T-cell (primary cell): ENCODE results near the gene PHF21A. TPM values are rescaled to one million over a fixed set of nuclear protein-coding genes. Genes with fewer than 3 reads are reported as not detected.

Experiments
- ATAC-seq, 4 experiments: fragments of 200-7000 bp in 3 of 4; fragments of 150-1000 bp in 1 of 4; cut with Tn5 transposase; replicated peaks in 1 of 4; 1 replicate in 3 of 4; 2 replicates in 1 of 4; pipeline ENCODE4 v1.10.0; 2021; ENCODE audit warnings: moderate library complexity in 3 of 4, mild to moderate bottlenecking in 2 of 4, moderate number of reproducible peaks in 1 of 4
- CTCF ChIA-PET, 2 donors: fragments of 300-600 bp; sonication (Branson Sonifier 250); formaldehyde crosslinking; loops; one replicate each; lab custom pipeline; 2022; ENCODE audit warnings: antibody characterized with exemption in 2 of 2; lab: Charles Lee
- POLR2A ChIA-PET, 2 donors: fragments of 300-600 bp; sonication (Branson Sonifier 250); formaldehyde crosslinking; loops; one replicate each; lab custom pipeline; 2022; ENCODE audit warnings: antibody characterized with exemption in 2 of 2; lab: Charles Lee
- DNase-seq, 35 experiments: peaks; one replicate each; pipeline versions ENCODE4 v3.0.0 to v3.0.0-alpha.2; 2013 to 2023
- H3K27ac ChIP-seq: one replicate; pipeline ENCODE4 v1.5.1; 2013; ENCODE audit warnings: low read length
- H3K27me3 ChIP-seq, 2 experiments: replicated peaks in 1 of 2; 1 replicate in 1 of 2; 2 replicates in 1 of 2; pipeline versions ENCODE4 v1.6.1 to v1.7.0; 2013; ENCODE audit warnings: low read length in 1 of 2, mixed read lengths in 1 of 2; ENCODE audit not compliant: control insufficient read depth in 2 of 2, insufficient read depth in 2 of 2; ENCODE audit errors: extremely low read depth in 1 of 2
- H3K36me3 ChIP-seq, 2 donors: 1 replicate in 1 of 2; 2 replicates in 1 of 2; pipeline versions ENCODE4 v1.6.1 to v1.7.0; 2013; ENCODE audit warnings: low read length in 1 of 2; ENCODE audit not compliant: control insufficient read depth in 2 of 2, insufficient read depth in 1 of 2; ENCODE audit errors: extremely low read depth in 1 of 2
- H3K4me1 ChIP-seq, 2 experiments: 1 replicate in 1 of 2; 2 replicates in 1 of 2; pipeline versions ENCODE4 v1.6.1 to v1.7.0; 2013; ENCODE audit warnings: low read length in 2 of 2, mixed read lengths in 1 of 2; ENCODE audit not compliant: insufficient read depth in 2 of 2, control insufficient read depth in 1 of 2; ENCODE audit errors: extremely low read depth in 1 of 2
- H3K4me3 ChIP-seq, 2 donors: 1 replicate in 1 of 2; 2 replicates in 1 of 2; pipeline versions ENCODE4 v1.5.1 to v1.7.0; 2013; ENCODE audit warnings: mild to moderate bottlenecking in 2 of 2, low read length in 1 of 2, moderate library complexity in 1 of 2; ENCODE audit not compliant: control insufficient read depth in 1 of 2; ENCODE audit errors: extremely low read depth in 1 of 2
- H3K9me3 ChIP-seq: 2 replicates; pipeline ENCODE4 v1.7.0; 2013
- H3K27ac Mint-ChIP-seq, 2 donors: one replicate each; pipeline ENCODE4 v1.8.0; 2020 to 2021; ENCODE audit warnings: mild to moderate bottlenecking in 2 of 2, mixed read lengths in 2 of 2
- H3K27me3 Mint-ChIP-seq, 2 donors: one replicate each; pipeline ENCODE4 v1.8.0; 2021 to 2022; ENCODE audit warnings: mixed read lengths in 2 of 2
- H3K36me3 Mint-ChIP-seq: one replicate; pipeline ENCODE4 v1.8.0; 2021; ENCODE audit warnings: mixed read lengths
- H3K4me1 Mint-ChIP-seq, 3 donors: one replicate each; pipeline ENCODE4 v1.8.0; 2020 to 2022; ENCODE audit warnings: mixed read lengths in 3 of 3, mild to moderate bottlenecking in 1 of 3
- H3K4me3 Mint-ChIP-seq, 3 donors: one replicate each; pipeline ENCODE4 v1.8.0; 2020 to 2022; ENCODE audit warnings: mild to moderate bottlenecking in 3 of 3, mixed read lengths in 3 of 3, moderate library complexity in 3 of 3
- H3K9me3 Mint-ChIP-seq, 3 donors: one replicate each; pipeline ENCODE4 v1.8.0; 2020 to 2022; ENCODE audit warnings: mixed read lengths in 3 of 3
- WGBS: methylation state at CpG from one replicate; pipeline ENCODE4 v1.1.5; 2013; ENCODE audit warnings: missing lambda C conversion rate; ENCODE audit not compliant: insufficient coverage; 5-methylcytosine and 5-hydroxymethylcytosine counted together
- total RNA-seq, 35 experiments: library from RNA in 6 of 35; stranded (reverse) in 6 of 35; fragments of 120-200 nt in 1 of 35; gene quantifications; one replicate each; pipeline versions ENCODE4 v1.2.1 to v1.2.4 and lab custom pipeline; 2013 to 2026

Gene PHF21A
- total RNA-seq, 5 donors from 2014 or later (not counting 1 experiment from before 2014, with no cell fraction given) = 45.5 to 82.9 (median 57.4) TPM

DNA sequence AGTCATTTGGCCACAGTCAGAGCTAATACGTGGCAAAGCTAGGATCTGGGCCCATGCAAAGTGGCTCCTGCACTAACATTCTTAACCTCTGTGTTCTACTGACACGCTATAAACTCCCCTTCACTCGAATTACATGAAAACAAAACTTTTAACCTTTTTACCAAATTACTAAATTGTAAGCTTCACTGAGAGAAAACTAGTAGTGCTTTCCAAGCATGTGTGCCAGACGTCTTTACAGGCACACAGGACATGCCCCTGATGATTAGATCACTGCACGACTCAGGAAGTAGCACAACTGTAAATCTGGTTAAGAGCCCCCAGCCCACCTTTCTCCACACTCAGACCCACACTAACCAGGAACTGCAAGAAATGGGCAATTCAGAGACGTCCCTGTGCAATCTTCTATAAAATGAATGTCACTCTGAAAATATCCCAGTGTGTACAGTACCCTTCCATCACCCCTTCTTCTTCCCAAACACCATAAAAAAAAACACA, 16.1 kb downstream of the PHF21A start:
- Mint-ChIP-seq H3K27ac (peak overlapping the region in 1 of 2 donors; percentile 18), H3K36me3 (no peaks in the 10 kb centered on the region), H3K27me3 (no peaks in the 10 kb centered on the region), H3K4me3 (no peak overlapping the region), H3K9me3 (no peaks in the 10 kb centered on the region), H3K4me1 (peaks cover 46 to 55% (median 50%) of the 10 kb centered on the region in 3 donors)
- H3K4me1 ChIP-seq = peaks cover 7 to 13% of the 10 kb centered on the region in 2 experiments
- ChIA-PET CTCF (interaction anchor here in 1 of 2 donors (1.0 kb wide), 1 partner anchor 239 kb away, joined by 3 read pairs; no protein-coding TSS in a partner anchor), POLR2A (no interaction called here)
- H3K36me3 ChIP-seq = no peaks in the 10 kb centered on the region
- no peaks in the 10 kb centered on the region for H3K9me3 ChIP-seq
- no peak overlapping the region for H3K4me3 ChIP-seq
- DNase-seq (no peak), ATAC-seq (peak in 1 of 4 experiments; percentile 31)
- no peaks in the 10 kb centered on the region for H3K27me3 ChIP-seq
- no peak overlapping the region for H3K27ac ChIP-seq
- WGBS = 64% methylated on average over 4 of the region's 6 CpGs

DNA sequence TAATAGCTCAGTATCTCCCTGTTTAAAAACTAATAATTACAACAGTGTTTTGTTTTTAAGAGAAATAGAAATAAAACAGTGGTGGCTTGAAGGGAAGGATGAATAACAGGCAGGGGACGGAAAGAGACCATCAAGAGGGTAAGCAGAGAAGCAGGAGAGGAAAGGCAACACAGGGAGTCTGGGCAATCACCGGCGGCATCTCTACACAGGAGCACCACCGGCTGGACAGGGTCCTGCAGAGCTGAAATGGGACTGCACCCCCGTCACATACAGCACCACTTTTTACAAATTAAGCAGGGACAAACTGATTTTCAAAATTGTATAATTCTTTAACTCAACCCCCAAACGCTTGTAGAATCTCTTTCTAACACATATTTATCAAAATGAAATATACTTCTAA, 18.4 kb downstream of the PHF21A start:
- Histone ChIP-seq H3K27me3 (no peaks in the 10 kb centered on the region), H3K4me3 (no peak overlapping the region), H3K36me3 (no peaks in the 10 kb centered on the region), H3K4me1 (peaks cover 7 to 18% of the 10 kb centered on the region in 2 experiments), H3K27ac (no peak overlapping the region), H3K9me3 (no peaks in the 10 kb centered on the region)
- 100% methylated on average over 2 of the region's 6 CpGs for WGBS
- Mint-ChIP-seq H3K4me1 (peaks cover 66 to 74% (median 71%) of the 10 kb centered on the region in 3 donors), H3K36me3 (no peaks in the 10 kb centered on the region), H3K9me3 (no peaks in the 10 kb centered on the region), H3K27ac (no peak overlapping the region), H3K4me3 (no peak overlapping the region), H3K27me3 (no peaks in the 10 kb centered on the region)
- CTCF ChIA-PET = no interaction called here
- no peak for ATAC-seq
- DNase-seq = no peak
- POLR2A ChIA-PET = interaction anchor here in 1 of 2 donors (0.5 to 0.6 kb wide), 2 partner anchors 27 to 1539 kb away, joined by 3 to 4 read pairs; no protein-coding TSS in a partner anchor

DNA sequence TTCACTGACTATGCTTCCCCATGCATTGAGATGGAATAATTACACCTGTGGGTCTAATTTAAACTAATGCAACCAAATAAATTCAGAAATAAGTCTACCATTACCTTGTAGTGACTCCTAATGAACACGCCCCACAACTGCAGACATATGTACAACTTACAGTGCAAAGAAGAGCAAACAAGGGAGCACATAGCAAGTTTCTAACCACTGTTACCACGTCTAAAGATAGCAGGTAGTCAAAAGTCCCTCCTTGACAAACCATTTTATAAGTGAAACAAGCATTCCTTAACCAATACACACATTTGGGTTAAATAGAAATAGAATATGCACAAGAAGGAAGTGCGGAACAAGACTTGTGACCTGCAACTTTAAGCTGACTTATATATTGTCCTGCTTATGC, 20.6 kb downstream of the PHF21A start:
- ATAC-seq = peak in 2 of 4 experiments; percentile 40 to 76
- DNase-seq = peak in 1 of 35 experiments; percentile 35
- Mint-ChIP-seq H3K27me3 (no peaks in the 10 kb centered on the region), H3K9me3 (no peaks in the 10 kb centered on the region), H3K4me1 (peaks cover 71 to 81% (median 76%) of the 10 kb centered on the region in 3 donors), H3K36me3 (peaks cover 11% of the 10 kb centered on the region), H3K4me3 (peak overlapping the region; percentile 61 to 76 (median 74)), H3K27ac (peak overlapping the region; percentile 19 to 85)
- POLR2A ChIA-PET = interaction anchor here in 1 of 2 donors (1.5 kb wide), 1 partner anchor 16 kb away, joined by 6 read pairs; no protein-coding TSS in a partner anchor
- no peaks in the 10 kb centered on the region for H3K9me3 ChIP-seq
- H3K27ac ChIP-seq = peak overlapping the region; percentile 10
- H3K4me1 ChIP-seq = peaks cover 7 to 18% of the 10 kb centered on the region in 2 experiments
- no peaks in the 10 kb centered on the region for H3K27me3 ChIP-seq
- H3K36me3 ChIP-seq = no peaks in the 10 kb centered on the region
- H3K4me3 ChIP-seq = no peak overlapping the region
- WGBS = 14% methylated on average over 1 of the region's 3 CpGs
- CTCF ChIA-PET = no interaction called here

DNA sequence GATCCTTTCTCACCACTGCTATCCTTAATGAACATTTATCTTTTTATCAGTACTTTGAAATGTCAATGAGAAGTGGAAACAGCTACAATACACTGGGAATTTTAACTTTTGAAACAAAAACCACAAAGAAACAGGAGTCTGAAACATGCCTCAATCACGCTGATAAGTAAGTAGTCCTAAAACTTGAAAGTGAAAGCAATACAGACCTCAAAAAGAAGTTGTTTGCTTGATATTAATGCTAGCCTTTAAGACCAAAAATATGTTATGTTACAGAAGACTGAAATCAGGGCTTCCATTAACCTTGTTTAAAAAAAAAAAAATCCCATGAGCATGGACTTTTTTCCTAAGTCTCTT, 21.3 kb downstream of the PHF21A start:
- Mint-ChIP-seq H3K27ac (peak overlapping the region; percentile 85 to 87), H3K4me1 (peaks cover 64 to 74% (median 71%) of the 10 kb centered on the region in 3 donors), H3K9me3 (no peaks in the 10 kb centered on the region), H3K36me3 (peaks cover 11% of the 10 kb centered on the region), H3K4me3 (peak overlapping the region; percentile 61 to 76 (median 74)), H3K27me3 (no peaks in the 10 kb centered on the region)
- ChIA-PET CTCF (interaction anchor here (0.6 to 1.1 kb wide), 2 partner anchors 16 to 52 kb away, joined by 5 to 6 read pairs; no protein-coding TSS in a partner anchor), POLR2A (interaction anchor here in 1 of 2 donors (1.5 kb wide), 1 partner anchor 16 kb away, joined by 6 read pairs; no protein-coding TSS in a partner anchor)
- WGBS = 0% methylated on average over 1 of the region's 1 CpG
- no peaks in the 10 kb centered on the region for H3K36me3 ChIP-seq
- H3K4me3 ChIP-seq = peak overlapping the region in 1 of 2 donors; percentile 3
- peak in 2 of 4 experiments; percentile 43 to 71 for ATAC-seq
- H3K27ac ChIP-seq = peak overlapping the region; percentile 10
- peak in 1 of 35 experiments; percentile 38 for DNase-seq
- H3K27me3 ChIP-seq = no peaks in the 10 kb centered on the region
- H3K9me3 ChIP-seq = no peaks in the 10 kb centered on the region
- H3K4me1 ChIP-seq = peaks cover 7 to 14% of the 10 kb centered on the region in 2 experiments

DNA sequence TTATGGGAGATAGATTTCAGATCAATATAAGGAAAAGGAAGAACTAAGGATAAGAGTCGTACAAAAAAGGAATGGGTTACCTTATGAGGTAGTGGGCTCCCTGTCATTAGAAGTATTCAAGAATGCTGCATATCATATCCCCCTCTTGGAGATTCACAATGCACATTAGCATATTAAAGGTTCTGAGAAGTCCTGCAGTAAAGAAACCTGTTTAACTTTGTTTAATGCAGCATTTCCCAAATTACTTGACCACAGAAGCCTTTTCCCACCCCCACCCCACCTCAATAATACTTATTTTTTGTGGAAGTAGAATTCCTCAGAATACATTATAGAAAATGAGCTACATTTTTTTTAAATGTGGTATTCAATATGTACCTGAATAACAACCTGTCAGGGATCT, 30.9 kb downstream of the PHF21A start:
- Histone ChIP-seq H3K9me3 (no peaks in the 10 kb centered on the region), H3K27me3 (no peaks in the 10 kb centered on the region), H3K4me3 (no peak overlapping the region), H3K4me1 (no peaks in the 10 kb centered on the region), H3K27ac (no peak overlapping the region), H3K36me3 (peaks cover 0 to 20% of the 10 kb centered on the region in 2 donors)
- ATAC-seq = no peak
- no peaks in the 10 kb centered on the region for H3K27me3 Mint-ChIP-seq
- no peak overlapping the region for H3K27ac Mint-ChIP-seq
- no CpG with 5 or more reads among the region's 1 CpG for WGBS
- CTCF ChIA-PET = interaction anchor here (0.7 kb wide), 2 partner anchors 20 to 204 kb away, joined by 4 to 6 read pairs; no protein-coding TSS in a partner anchor
- H3K4me3 Mint-ChIP-seq = no peak overlapping the region
- H3K36me3 Mint-ChIP-seq = peaks cover 21% of the 10 kb centered on the region
- POLR2A ChIA-PET = interaction anchor here (0.6 kb wide), 2 partner anchors 25 to 46 kb away, joined by 6 to 10 read pairs; no protein-coding TSS in a partner anchor
- no peaks in the 10 kb centered on the region for H3K9me3 Mint-ChIP-seq
- H3K4me1 Mint-ChIP-seq = peaks cover 0 to 2% (median 2%) of the 10 kb centered on the region in 3 donors
- no peak for DNase-seq

DNA sequence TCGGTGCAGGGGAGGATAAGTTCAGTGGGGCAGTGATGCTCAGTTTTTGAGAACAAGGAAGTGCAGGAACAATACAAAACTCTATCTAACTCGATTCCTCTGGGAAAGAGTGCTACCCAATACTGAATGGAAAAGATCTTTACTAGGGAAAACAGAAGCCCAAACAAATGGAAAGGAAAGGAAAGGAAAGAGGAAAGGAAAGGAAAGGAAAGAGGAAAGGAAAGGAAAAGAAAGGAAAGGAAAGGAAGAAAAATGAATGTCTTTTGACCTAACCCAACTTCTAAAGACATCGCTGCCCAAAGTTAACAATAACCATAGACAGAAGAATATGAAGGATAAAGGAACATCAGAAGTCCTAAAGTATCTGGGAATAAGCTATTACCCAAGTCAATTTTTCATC, 41.6 kb downstream of the PHF21A start:
- H3K4me1 Mint-ChIP-seq = no peaks in the 10 kb centered on the region
- Histone ChIP-seq H3K36me3 (peaks cover 0 to 37% of the 10 kb centered on the region in 2 donors), H3K4me3 (no peak overlapping the region), H3K27ac (no peak overlapping the region), H3K9me3 (no peaks in the 10 kb centered on the region), H3K27me3 (no peaks in the 10 kb centered on the region), H3K4me1 (no peaks in the 10 kb centered on the region)
- no CpG with 5 or more reads among the region's 3 CpGs for WGBS
- H3K27ac Mint-ChIP-seq = no peak overlapping the region
- ChIA-PET POLR2A (interaction anchor here in 1 of 2 donors (0.6 kb wide), 1 partner anchor 517 kb away, joined by 4 read pairs; no protein-coding TSS in a partner anchor), CTCF (interaction anchor here in 1 of 2 donors (1.3 kb wide), 1 partner anchor 73 kb away, joined by 4 read pairs; no protein-coding TSS in a partner anchor)
- no peak for DNase-seq
- peaks cover 44% of the 10 kb centered on the region for H3K36me3 Mint-ChIP-seq
- no peaks in the 10 kb centered on the region for H3K9me3 Mint-ChIP-seq
- no peaks in the 10 kb centered on the region for H3K27me3 Mint-ChIP-seq
- no peak for ATAC-seq
- H3K4me3 Mint-ChIP-seq = no peak overlapping the region
